ENCODE results near the gene UBB. TPM values are rescaled to one million over a fixed set of nuclear protein-coding genes. Genes with fewer than 3 reads are reported as not detected.

The UBB gene
- total RNA-seq, 1 donor from 2014 or later, result 2,800 TPM

- DNase-seq (ENCODE audit: low read depth in 2 of 2), result peak; percentile 25 to 30
Measured at GRCh38 chr17:16417896-16418684, 37.2 kb downstream of the UBB start.

- no peak for DNase-seq (ENCODE audit: low read depth in 2 of 2)
Measured at GRCh38 chr17:16418685-16419068, 37.8 kb downstream of the UBB start.

GRCh38 chr17:16419074-16419928 is 38.4 kb downstream of the UBB start:
- DNase-seq (ENCODE audit: low read depth in 2 of 2), result peak; percentile 38 to 89

GRCh38 chr17:16419929-16420271 is 39.0 kb downstream of the UBB start:
- DNase-seq (ENCODE audit: low read depth in 2 of 2), result peak in 1 of 2 donors; percentile 73

- no peak for DNase-seq (ENCODE audit: low read depth in 2 of 2)
Measured at GRCh38 chr17:16422416-16422815, 41.5 kb downstream of the UBB start.

GRCh38 chr17:16423226-16423872 is 42.5 kb downstream of the UBB start:
- no peak for DNase-seq (ENCODE audit: low read depth in 2 of 2)

- no peak for DNase-seq (ENCODE audit: low read depth in 2 of 2)
Measured at GRCh38 chr17:16425202-16425601, 44.3 kb downstream of the UBB start.

GRCh38 chr17:16425698-16426659 is 45.1 kb downstream of the UBB start:
- no peak for DNase-seq (ENCODE audit: low read depth in 2 of 2)

GRCh38 chr17:16427020-16427419 is 46.1 kb downstream of the UBB start:
- no peak for DNase-seq (ENCODE audit: low read depth in 2 of 2)

GRCh38 chr17:16428098-16428882 is 47.4 kb downstream of the UBB start:
- peak; percentile 63 to 70 for DNase-seq (ENCODE audit: low read depth in 2 of 2)

GRCh38 chr17:16429083-16429482 is 48.2 kb downstream of the UBB start:
- no peak for DNase-seq (ENCODE audit: low read depth in 2 of 2)

- DNase-seq (ENCODE audit: low read depth in 2 of 2), result no peak
Measured at GRCh38 chr17:16430650-16431049, 49.8 kb downstream of the UBB start.

GRCh38 chr17:16432017-16432416 is 51.1 kb downstream of the UBB start:
- no peak for DNase-seq (ENCODE audit: low read depth in 2 of 2)

Other genes starting within 250 kb of the UBB start
- gene NCOR1, start 165.6 kb upstream of the UBB start, total RNA-seq, result 57.3 and 85.1 TPM in 2 replicates
- 5.7 and 7.5 TPM in 2 replicates for gene PIGL, start 163.9 kb upstream of the UBB start, total RNA-seq
- 2.8 and 13.1 TPM in 2 replicates for gene CENPV, start 27.6 kb upstream of the UBB start, total RNA-seq
- 23.2 and 29.4 TPM in 2 replicates for gene TRPV2, start 34.5 kb downstream of the UBB start, total RNA-seq
- 0.99 and 1.1 TPM in 2 replicates for gene LRRC75A, start 111.1 kb downstream of the UBB start, total RNA-seq
- 2.0 and 2.2 TPM in 2 replicates for gene ZNF287, start 188.1 kb downstream of the UBB start, total RNA-seq

Measured in lung microvascular endothelial cell (primary cell).